ENCODE measurements around the gene PAX6. TPM values are rescaled to one million over a fixed set of nuclear protein-coding genes. Genes with fewer than 3 reads are reported as not detected.

Gene PAX6
- total and polyA plus RNA-seq, 2 of the 13 experiments (the other 11 are each of a cell fraction or from before 2014, with no cell fraction given), result 0.15 to 1.1 TPM

DNA sequence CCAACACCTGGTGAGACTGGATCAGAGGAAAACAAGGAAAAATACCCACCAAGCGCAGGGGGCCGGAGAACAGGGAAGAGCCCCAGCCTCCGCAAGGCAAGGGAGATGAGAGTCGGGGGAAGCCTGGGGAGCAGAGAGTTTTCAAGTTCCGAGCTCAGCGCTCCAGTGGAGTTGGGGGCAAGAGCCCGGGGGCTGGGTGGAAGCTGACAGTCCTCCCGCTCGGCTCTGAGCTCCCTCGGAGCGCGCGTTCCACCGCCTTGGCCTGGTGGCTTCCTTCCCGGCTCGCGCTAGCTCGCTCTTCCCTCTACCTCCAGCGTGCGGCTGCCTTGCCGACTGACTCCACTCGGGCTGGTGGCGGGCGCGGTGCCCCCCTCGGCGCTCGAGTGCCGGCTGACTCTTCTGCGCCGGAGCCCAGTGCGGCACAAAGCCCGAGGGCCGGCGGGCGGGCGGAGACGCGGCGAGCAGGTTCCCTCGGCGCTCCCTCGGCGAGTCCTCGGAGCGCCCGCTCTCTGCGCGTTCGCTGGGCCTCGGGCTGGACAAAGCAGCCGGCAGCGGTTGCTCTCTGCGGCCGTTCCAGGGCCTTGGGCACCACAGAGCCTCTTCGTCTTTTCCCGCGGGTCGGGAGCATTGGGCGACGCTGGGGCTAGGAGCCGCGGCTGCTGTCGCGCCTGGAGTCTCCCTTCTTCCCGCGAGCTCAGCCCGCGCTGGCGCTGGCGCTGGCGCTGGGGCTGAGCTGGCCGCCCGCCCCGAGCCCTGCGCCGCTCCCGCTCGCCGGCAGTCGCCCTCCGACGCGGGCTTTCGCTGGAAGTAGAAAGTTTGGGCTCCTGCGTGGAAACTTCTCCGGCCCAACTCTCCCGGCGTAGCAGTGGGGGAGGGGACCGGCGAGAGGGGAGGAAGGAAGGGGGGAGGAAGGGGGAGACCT, 1.0 kb downstream of the PAX6 start (continued):
- peak; percentile 35; the same call in 1 of the 2 replicates for TF ChIP-seq MTA1 (CRISPR knock-in tag; IDR thresholded peaks at IDR 0.05; ENCODE audit: borderline replicate concordance)
- no peak for TF ChIP-seq SIX4 (CRISPR knock-in tag; IDR thresholded peaks at IDR 0.05)
- no peak for TF ChIP-seq PITX1 (CRISPR knock-in tag; IDR thresholded peaks at IDR 0.05)
- no peak for TF ChIP-seq HIVEP1 (CRISPR knock-in tag; IDR thresholded peaks at IDR 0.05)
- 0 out of 2 replicates have a peak, but pooled peaks have one; percentile 43 for TF ChIP-seq ZNF263 (CRISPR knock-in tag; IDR thresholded peaks at IDR 0.05)
- TF ChIP-seq BATF2 (CRISPR knock-in tag; IDR thresholded peaks at IDR 0.05), result no peak
- TF ChIP-seq KLF6 (CRISPR knock-in tag; IDR thresholded peaks at IDR 0.05), result no peak
- no peak for TF ChIP-seq ZNF547 (CRISPR knock-in tag; IDR thresholded peaks at IDR 0.05)
- no peak for TF ChIP-seq ZNF761 (CRISPR knock-in tag; conservative IDR thresholded peaks at IDR 0.05)
- no peak for TF ChIP-seq CHD4 (IDR thresholded peaks at IDR 0.05; ENCODE audit: borderline replicate concordance, low read length)
- TF ChIP-seq, protein P1, sequence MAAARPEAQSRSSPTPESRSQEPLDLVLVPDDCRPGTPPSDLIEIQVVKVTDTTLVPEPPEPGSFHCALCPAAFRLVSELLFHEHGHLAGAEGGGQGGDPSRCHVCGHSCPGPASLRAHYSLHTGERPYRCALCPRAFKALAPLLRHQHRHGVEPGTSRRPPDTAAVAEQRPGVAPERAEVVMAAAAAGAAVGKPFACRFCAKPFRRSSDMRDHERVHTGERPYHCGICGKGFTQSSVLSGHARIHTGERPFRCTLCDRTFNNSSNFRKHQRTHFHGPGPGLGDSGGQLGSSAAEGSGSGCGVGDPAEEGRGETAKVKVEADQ (CRISPR knock-in tag; IDR thresholded peaks at IDR 0.05; ENCODE audit: borderline replicate concordance), result no peak
- TF ChIP-seq TCF7 (IDR thresholded peaks at IDR 0.05; ENCODE audit: low read depth), result no peak
- TF ChIP-seq GTF3A (CRISPR knock-in tag; conservative IDR thresholded peaks at IDR 0.05), result no peak
- TF ChIP-seq, protein P2, sequence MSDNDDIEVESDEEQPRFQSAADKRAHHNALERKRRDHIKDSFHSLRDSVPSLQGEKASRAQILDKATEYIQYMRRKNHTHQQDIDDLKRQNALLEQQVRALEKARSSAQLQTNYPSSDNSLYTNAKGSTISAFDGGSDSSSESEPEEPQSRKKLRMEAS (IDR thresholded peaks at IDR 0.05), result no peak
- TF ChIP-seq SUZ12 (IDR thresholded peaks at IDR 0.05; ENCODE audit: low read depth, low read length), result no peak
- no peak for TF ChIP-seq MNT (IDR thresholded peaks at IDR 0.05)
- no peak for TF ChIP-seq ZBTB21 (CRISPR knock-in tag; IDR thresholded peaks at IDR 0.05)
- no peak for TF ChIP-seq ZNF552 (CRISPR knock-in tag; IDR thresholded peaks at IDR 0.05; ENCODE audit: borderline replicate concordance)
- TF ChIP-seq HNRNPLL (IDR thresholded peaks at IDR 0.05; ENCODE audit: low read depth, low read length, poor library complexity, severe bottlenecking), result peak; percentile 52
- TF ChIP-seq ZNF44 (CRISPR knock-in tag; IDR thresholded peaks at IDR 0.05), result no peak
- no peak for TF ChIP-seq ZNF614 (CRISPR knock-in tag; IDR thresholded peaks at IDR 0.05; ENCODE audit: borderline replicate concordance)
- TF ChIP-seq ZSCAN9 (CRISPR knock-in tag; IDR thresholded peaks at IDR 0.05; ENCODE audit: borderline replicate concordance), result no peak
- peak; percentile 69; the same call in 1 of the 2 replicates for TF ChIP-seq EED (CRISPR knock-in tag; IDR thresholded peaks at IDR 0.05)
- TF ChIP-seq SOX13 (IDR thresholded peaks at IDR 0.05), result no peak
- TF ChIP-seq SOX13 (CRISPR knock-in tag; conservative IDR thresholded peaks at IDR 0.05 in 1 of 2, IDR thresholded peaks at IDR 0.05 in 1 of 2), result 0 out of 4 replicates have a peak, but pooled peaks of 1 of the 2 experiments have one; percentile 12
- TF ChIP-seq MED1 (CRISPR knock-in tag; IDR thresholded peaks at IDR 0.05), result no peak
- no peak for TF ChIP-seq ZNF703 (CRISPR knock-in tag; IDR thresholded peaks at IDR 0.05; ENCODE audit: borderline replicate concordance)
